Measurements from ENCODE around the gene MCC. TPM values are rescaled to one million over a fixed set of nuclear protein-coding genes. Genes with fewer than 3 reads are reported as not detected.

Gene MCC
- total and polyA plus RNA-seq, 2 of the 4 experiments (the other 2 are of a cell fraction): 5.0 to 20.6 TPM

DNA sequence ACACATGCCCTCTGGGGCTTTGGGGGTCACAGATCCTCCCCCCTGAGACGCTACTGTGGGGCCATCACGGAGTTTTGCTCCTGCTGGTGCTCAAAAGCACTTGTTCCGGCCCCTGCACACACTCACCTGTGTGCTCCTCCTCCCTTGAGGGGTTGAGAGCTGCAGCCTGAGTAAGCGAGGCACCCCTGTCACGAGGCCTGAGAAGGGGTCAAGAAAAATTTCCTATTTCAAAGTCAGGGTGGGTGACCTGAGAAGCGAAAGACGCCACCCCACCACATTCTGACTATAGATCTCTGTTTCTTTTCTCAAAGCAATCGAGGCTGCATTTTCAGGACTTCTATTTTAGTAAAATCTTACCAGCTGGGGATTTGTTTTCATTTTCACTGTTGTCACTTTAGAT lies 373.2 kb downstream of the MCC start:
- Histone ChIP-seq H2BK20ac (ENCODE audit: low read depth, low read length) (no peak overlapping the region), H2AK5ac (ENCODE audit: low read depth, low read length) (no peak overlapping the region), H4K91ac (ENCODE audit: insufficient read depth, low read depth, low read length) (no peak overlapping the region), H3K4me1 (ENCODE audit: control insufficient read depth, insufficient read depth, low read length) (peaks cover 14% of the 10 kb centered on the region), H2AFZ (replicated peaks; ENCODE audit: low read length, poor library complexity) (no peak overlapping the region), H3K4me3 (ENCODE audit: insufficient read depth, low read depth, low read length) (no peak overlapping the region), H2BK120ac (ENCODE audit: low read depth, low read length) (no peak overlapping the region), H3K18ac (ENCODE audit: low read depth, low read length) (no peak overlapping the region), H3K27ac (ENCODE audit: insufficient read depth, low read length) (no peak overlapping the region), H4K20me1 (ENCODE audit: insufficient read depth, low read length) (peaks cover 4% of the 10 kb centered on the region; the same call in 1 of the 2 replicates), H3K14ac (replicated peaks; ENCODE audit: low read depth, low read length) (no peak overlapping the region), H3K4ac (ENCODE audit: low read depth, low read length) (no peak overlapping the region), H3K27me3 (ENCODE audit: control insufficient read depth, insufficient read depth, low read length) (no peaks in the 10 kb centered on the region), H3K9me1 (ENCODE audit: insufficient read depth, low read length) (peaks cover 7% of the 10 kb centered on the region), H4K5ac (ENCODE audit: low read depth, low read length) (no peak overlapping the region), H3K79me1 (ENCODE audit: low read depth in 1 of 2, low read length in 2 of 2) (peaks cover 4 to 7% of the 10 kb centered on the region in 2 experiments; a peak in 2 of 4 replicates), H3K56ac (ENCODE audit: extremely low read depth, insufficient read depth, low read length) (no peak overlapping the region), H4K8ac (ENCODE audit: low read depth in 2 of 2, low read length in 2 of 2) (no peak overlapping the region), H3K9me3 (ENCODE audit: control insufficient read depth, insufficient read depth, low read length) (no peaks in the 10 kb centered on the region; the same call in 1 of the 2 replicates), H3K23ac (ENCODE audit: low read depth, low read length) (no peak overlapping the region), H2BK5ac (ENCODE audit: low read depth, low read length, poor library complexity, severe bottlenecking) (no peak overlapping the region), H2BK15ac (ENCODE audit: low read depth, low read length) (no peak overlapping the region), H3K36me3 (ENCODE audit: control insufficient read depth, insufficient read depth, low read length) (peaks cover 16% of the 10 kb centered on the region), H3K4me2 (ENCODE audit: low read depth, low read length) (no peak overlapping the region), H2AK9ac (replicated peaks; ENCODE audit: low read depth, low read length, poor library complexity) (no peak overlapping the region), H3K9ac (ENCODE audit: low read depth, low read length) (no peak overlapping the region)
- TF ChIP-seq RCOR1 (IDR thresholded peaks at IDR 0.05; ENCODE audit: insufficient replicate concordance, low read length) (no peak), BHLHE40 (IDR thresholded peaks at IDR 0.05; ENCODE audit: low read depth, low read length) (no peak), POLR2A (IDR thresholded peaks at IDR 0.05; ENCODE audit: low read depth, low read length) (no peak), MXI1 (IDR thresholded peaks at IDR 0.05; ENCODE audit: borderline replicate concordance, low read depth, low read length) (no peak), RAD21 (IDR thresholded peaks at IDR 0.05; ENCODE audit: low read length) (no peak), SMC3 (IDR thresholded peaks at IDR 0.05; ENCODE audit: low read depth, low read length) (no peak), NFE2L2 (IDR thresholded peaks at IDR 0.05; ENCODE audit: low read depth, low read length) (no peak)
- TF ChIP-seq, protein P1, sequence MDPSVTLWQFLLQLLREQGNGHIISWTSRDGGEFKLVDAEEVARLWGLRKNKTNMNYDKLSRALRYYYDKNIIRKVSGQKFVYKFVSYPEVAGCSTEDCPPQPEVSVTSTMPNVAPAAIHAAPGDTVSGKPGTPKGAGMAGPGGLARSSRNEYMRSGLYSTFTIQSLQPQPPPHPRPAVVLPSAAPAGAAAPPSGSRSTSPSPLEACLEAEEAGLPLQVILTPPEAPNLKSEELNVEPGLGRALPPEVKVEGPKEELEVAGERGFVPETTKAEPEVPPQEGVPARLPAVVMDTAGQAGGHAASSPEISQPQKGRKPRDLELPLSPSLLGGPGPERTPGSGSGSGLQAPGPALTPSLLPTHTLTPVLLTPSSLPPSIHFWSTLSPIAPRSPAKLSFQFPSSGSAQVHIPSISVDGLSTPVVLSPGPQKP (IDR thresholded peaks at IDR 0.05; ENCODE audit: borderline replicate concordance, low read depth, low read length): no peak
- intact Hi-C loops (cut with micrococcal nuclease): no loop called here
- CTCF ChIA-PET: no interaction called here
- in situ Hi-C loops (cut with MboI; ENCODE audit: low sequenced_read_pairs): no loop called here
- no peak for ATAC-seq (ENCODE audit: low read depth)
- dilution Hi-C loops (cut with HindIII; ENCODE audit: low sequenced_read_pairs, unreplicated experiment): no loop called here
- POLR2A ChIA-PET (ENCODE audit: unreplicated experiment): no interaction called here
- WGBS, 2 experiments (ENCODE audit: extremely low coverage in 2 of 2, insufficient read length in 1 of 2): 80% methylated on average over 1 of the region's 8 CpGs; no CpG with 5 or more reads in 1 of the 2 experiments
- no TSS peak for BruUV-seq (replicated peaks)
- no peak for DNase-seq
